SK-N-SH (cell line): ENCODE results near the gene PLA2G1B.

Experiments used
- CHD2 ChIP-seq: fragments of 150-350 bp; IDR thresholded peaks from 2 replicates; pipeline ENCODE4 v1.6.1; 2018; ENCODE audit warnings: low read length; ENCODE audit not compliant: partially characterized antibody
- CTCF ChIP-seq: fragments of 200-600 bp; sonication (generic); IDR thresholded peaks from 2 replicates; pipeline ENCODE4 v1.6.1; 2017; ENCODE audit warnings: antibody characterized with exemption, mild to moderate bottlenecking, moderate library complexity
- EP300 ChIP-seq, 2 experiments: IDR thresholded peaks; 2 replicates each; pipeline versions ENCODE4 v1.4.0 to v1.6.1; 2012; ENCODE audit warnings: borderline replicate concordance in 1 of 2, low read depth in 1 of 2, low read length in 1 of 2
- NRF1 ChIP-seq: IDR thresholded peaks from 2 replicates; pipeline ENCODE4 v1.6.1; 2012; ENCODE audit warnings: low read depth, mild to moderate bottlenecking, low read length
- PBX3 ChIP-seq: IDR thresholded peaks from 2 replicates; pipeline ENCODE4; 2012
- POLR2AphosphoS5 ChIP-seq: IDR thresholded peaks from 2 replicates; pipeline ENCODE4 v1.6.1; 2012; ENCODE audit warnings: low read depth, low read length
- REST ChIP-seq: IDR thresholded peaks from 2 replicates; pipeline ENCODE4 v1.6.1; 2012; ENCODE audit warnings: mild to moderate bottlenecking, low read depth, low read length, moderate library complexity
- RXRA ChIP-seq: IDR thresholded peaks from 2 replicates; pipeline ENCODE4 v1.4.0; 2012; ENCODE audit warnings: low read depth, mild to moderate bottlenecking, borderline replicate concordance
- SIN3A ChIP-seq: IDR thresholded peaks from 2 replicates; pipeline ENCODE4 v1.6.1; 2012; ENCODE audit warnings: low read depth, mild to moderate bottlenecking, low read length, moderate library complexity, borderline replicate concordance
- SMC3 ChIP-seq: IDR thresholded peaks from 2 replicates; pipeline ENCODE4 v1.6.1; 2012; ENCODE audit warnings: low read depth, low read length, improper control_type of control experiment
- USF1 ChIP-seq: IDR thresholded peaks from 2 replicates; pipeline ENCODE4 v1.4.0; 2012; ENCODE audit warnings: low read depth, borderline replicate concordance

GRCh38 chr12:120324841-120325417 lies 2.6 kb downstream of the PLA2G1B start:
- TF ChIP-seq CTCF: no peak
- TF ChIP-seq PBX3: no peak
- TF ChIP-seq REST: no peak
- TF ChIP-seq CHD2: no peak
- TF ChIP-seq SMC3: no peak
- TF ChIP-seq EP300 (IDR thresholded peaks at IDR 0.05; ENCODE audit: borderline replicate concordance in 1 of 2, low read depth in 1 of 2, low read length in 1 of 2): no peak
- TF ChIP-seq POLR2AphosphoS5: no peak
- TF ChIP-seq USF1: no peak
- TF ChIP-seq NRF1: no peak
- no peak for TF ChIP-seq RXRA
- TF ChIP-seq SIN3A: no peak
